ENCODE data around the gene BRD1. TPM values are rescaled to one million over a fixed set of nuclear protein-coding genes. Genes with fewer than 3 reads are reported as not detected.

BRD1 gene
- total RNA-seq, 4 donors from 2014 or later, result 21.2 to 37.1 (median 28.6) TPM

DNA sequence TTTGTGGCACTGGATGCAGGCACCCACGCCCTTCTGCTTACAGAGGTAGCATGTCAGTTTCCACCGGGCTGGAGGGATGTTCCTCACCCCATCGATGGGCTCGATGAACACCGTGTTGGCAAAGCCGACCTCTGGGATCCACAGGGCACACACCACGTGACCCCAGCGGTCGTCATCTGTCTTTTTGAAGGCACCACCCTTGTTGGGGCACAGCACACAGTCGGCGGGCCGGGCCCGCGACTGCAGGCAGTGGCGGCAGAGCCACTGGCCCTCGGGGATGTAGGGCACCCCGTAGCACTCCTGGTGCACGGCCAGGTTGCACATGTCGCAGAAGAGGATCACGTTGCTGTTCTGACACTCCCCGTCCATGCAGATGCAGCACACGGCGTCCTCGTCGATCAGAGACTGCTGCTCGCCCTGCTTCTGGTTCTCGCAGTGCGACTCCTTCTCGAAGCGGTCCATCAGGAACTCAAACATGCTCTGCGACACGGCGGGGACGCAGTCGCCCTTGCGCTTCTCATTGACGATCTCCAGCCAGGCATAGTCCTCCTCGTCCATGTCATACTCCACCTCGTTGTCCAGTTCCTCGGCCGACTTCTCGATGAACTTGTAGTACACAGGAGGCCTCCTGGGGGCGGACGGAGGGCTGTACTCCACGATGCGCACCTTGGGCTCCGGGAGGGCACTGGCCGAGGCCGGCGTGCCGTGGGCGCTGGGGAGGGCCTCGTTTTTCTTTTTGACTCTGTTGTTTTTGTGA, 4.2 kb downstream of the BRD1 start:
- TF ChIP-seq, protein P1, sequence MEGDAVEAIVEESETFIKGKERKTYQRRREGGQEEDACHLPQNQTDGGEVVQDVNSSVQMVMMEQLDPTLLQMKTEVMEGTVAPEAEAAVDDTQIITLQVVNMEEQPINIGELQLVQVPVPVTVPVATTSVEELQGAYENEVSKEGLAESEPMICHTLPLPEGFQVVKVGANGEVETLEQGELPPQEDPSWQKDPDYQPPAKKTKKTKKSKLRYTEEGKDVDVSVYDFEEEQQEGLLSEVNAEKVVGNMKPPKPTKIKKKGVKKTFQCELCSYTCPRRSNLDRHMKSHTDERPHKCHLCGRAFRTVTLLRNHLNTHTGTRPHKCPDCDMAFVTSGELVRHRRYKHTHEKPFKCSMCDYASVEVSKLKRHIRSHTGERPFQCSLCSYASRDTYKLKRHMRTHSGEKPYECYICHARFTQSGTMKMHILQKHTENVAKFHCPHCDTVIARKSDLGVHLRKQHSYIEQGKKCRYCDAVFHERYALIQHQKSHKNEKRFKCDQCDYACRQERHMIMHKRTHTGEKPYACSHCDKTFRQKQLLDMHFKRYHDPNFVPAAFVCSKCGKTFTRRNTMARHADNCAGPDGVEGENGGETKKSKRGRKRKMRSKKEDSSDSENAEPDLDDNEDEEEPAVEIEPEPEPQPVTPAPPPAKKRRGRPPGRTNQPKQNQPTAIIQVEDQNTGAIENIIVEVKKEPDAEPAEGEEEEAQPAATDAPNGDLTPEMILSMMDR (IDR thresholded peaks at IDR 0.05; ENCODE audit: low read depth), result no peak

DNA sequence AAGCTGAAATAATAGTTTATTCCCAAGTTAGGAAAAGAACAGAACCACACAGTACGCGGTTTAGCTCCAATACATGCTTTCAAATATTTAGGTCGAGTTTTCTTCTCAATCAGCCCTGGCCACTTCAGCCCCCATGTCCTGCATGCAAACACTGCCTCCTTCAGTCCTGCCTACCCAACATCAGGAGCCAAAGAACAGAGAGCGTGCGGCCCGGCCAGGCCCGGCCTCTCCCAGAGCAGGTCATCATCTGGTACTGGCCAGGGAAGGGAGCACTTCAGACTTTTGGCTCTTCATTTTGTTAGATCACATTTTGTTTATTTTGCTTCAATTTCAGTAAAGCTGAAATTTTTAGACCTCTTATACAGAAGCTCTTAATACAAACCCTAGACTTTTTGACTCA, 6.7 kb downstream of the BRD1 start:
- TF ChIP-seq, protein P1 (IDR thresholded peaks at IDR 0.05; ENCODE audit: low read depth), result no peak

DNA sequence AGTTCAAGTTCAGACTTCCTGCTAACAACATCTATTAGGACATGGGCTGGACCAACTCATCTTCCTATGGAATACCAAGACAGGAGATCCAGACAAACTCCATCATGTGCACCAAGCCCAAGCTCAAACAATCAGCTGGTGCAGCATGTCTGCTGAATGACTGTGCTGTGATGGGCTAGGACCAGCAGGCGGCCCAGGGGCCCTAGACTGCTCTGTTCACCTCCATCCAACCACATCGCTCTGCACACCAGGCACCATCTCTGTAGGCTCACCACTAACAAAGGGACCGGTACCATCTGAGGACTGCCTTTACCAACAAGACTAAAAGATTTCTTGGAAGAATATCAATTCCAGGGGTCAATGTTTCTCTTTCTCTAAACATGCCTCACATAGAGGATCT, 10.3 kb downstream of the BRD1 start:
- TF ChIP-seq, protein P1 (IDR thresholded peaks at IDR 0.05; ENCODE audit: low read depth), result no peak

DNA sequence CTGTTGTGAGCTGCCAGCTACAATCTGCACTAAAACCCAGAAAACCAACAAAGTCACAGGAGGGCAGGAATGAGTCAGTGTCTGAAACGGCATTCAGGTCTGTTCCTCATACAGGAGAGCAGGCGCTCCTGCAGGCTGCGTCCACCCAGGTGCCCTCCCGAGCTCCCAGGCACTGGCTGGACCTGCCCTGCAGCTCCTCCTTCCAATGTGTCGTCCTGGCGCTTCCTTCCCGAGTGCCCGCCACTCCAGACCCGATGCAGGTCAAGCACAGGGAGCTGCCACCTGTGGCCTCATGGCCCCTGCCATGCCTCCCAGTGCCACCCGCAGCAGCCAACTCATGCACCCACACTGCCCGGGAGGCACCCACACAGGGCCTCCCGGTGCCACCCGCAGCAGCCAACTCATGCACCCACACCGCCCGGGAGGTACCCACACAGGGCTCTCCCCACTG, 12.0 kb downstream of the BRD1 start:
- TF ChIP-seq, protein P1 (IDR thresholded peaks at IDR 0.05; ENCODE audit: low read depth), result no peak

DNA sequence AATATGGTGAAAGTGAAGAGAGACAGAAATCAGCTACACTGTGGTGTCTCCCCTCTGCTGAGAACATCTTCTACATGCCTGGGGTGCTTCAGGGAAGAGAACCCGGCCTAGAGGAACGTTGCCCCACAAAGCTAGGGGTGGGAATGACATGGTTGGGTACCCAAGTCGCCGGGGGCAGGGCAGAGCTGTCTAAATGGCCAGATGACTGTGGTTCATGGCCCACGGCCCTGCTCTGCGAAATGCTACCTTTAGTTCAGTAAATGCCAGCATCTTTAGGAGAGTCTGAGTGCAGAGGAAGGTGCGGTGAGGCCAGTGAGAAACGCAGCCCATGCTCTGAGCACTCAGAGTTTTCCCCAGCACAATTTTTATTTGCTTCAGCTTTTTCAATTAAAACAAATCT, 12.8 kb downstream of the BRD1 start:
- TF ChIP-seq, protein P1 (IDR thresholded peaks at IDR 0.05; ENCODE audit: low read depth), result no peak

GRCh38 chr22:49814164-49814686, 13.4 kb downstream of the BRD1 start:
- TF ChIP-seq, protein P1 (IDR thresholded peaks at IDR 0.05; ENCODE audit: low read depth), result no peak

DNA sequence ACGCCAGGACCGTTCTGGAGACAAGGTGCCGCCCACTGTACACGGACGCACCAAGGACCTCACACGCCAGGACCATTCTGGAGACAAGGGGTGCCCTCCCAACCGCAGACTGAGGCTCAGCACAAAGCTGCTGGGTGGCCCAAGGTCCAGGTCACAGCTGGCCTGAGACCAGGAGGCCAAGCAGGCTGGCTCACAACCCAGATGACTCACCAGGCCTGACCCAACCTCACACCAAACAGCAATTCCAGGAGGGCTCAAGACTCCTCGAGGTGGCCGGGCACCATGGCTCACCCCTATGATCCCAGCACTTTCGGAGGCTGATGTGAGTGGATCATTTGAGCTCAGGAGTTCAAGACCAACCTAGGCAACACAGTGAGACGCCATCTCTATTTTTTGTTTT, 14.8 kb downstream of the BRD1 start:
- TF ChIP-seq, protein P1 (IDR thresholded peaks at IDR 0.05; ENCODE audit: low read depth), result no peak

Measured in subcutaneous adipose tissue (tissue), 4 donors.